CD4-positive, alpha-beta memory T cell (primary cell): ENCODE results near the gene EXOG. TPM values are rescaled to one million over a fixed set of nuclear protein-coding genes. Genes with fewer than 3 reads are reported as not detected.

Experiments
- CTCF ChIA-PET: fragments of 350-600 bp; sonication (Branson Sonifier 250); formaldehyde crosslinking; loops from one replicate; lab custom pipeline; 2021; ENCODE audit warnings: inconsistent platforms; ENCODE audit not compliant: partially characterized antibody; lab: Charles Lee
- POLR2A ChIA-PET: fragments of 350-600 bp; sonication (Branson Sonifier 250); formaldehyde crosslinking; loops from one replicate; lab custom pipeline; 2021; ENCODE audit not compliant: partially characterized antibody; lab: Charles Lee
- DNase-seq, 5 donors: peaks; one replicate each; pipeline versions ENCODE4 v3.0.0 to v3.0.0-alpha.2; 2020 to 2022; ENCODE audit warnings: mixed read lengths in 1 of 5
- H3K27ac ChIP-seq: one replicate; pipeline ENCODE4 v1.7.0; 2013; ENCODE audit warnings: low read depth, low read length
- H3K27me3 ChIP-seq: 2 replicates; pipeline ENCODE4 v1.7.0; 2013; ENCODE audit warnings: mild to moderate bottlenecking, low read length, moderate library complexity; ENCODE audit not compliant: insufficient read depth
- H3K36me3 ChIP-seq: 2 replicates; pipeline ENCODE4 v1.7.0; 2013; ENCODE audit warnings: mild to moderate bottlenecking, low read length, moderate library complexity; ENCODE audit not compliant: insufficient read depth
- H3K4me1 ChIP-seq: 2 replicates; pipeline ENCODE4 v1.7.0; 2013; ENCODE audit warnings: mild to moderate bottlenecking, low read length, moderate library complexity; ENCODE audit not compliant: insufficient read depth
- H3K4me3 ChIP-seq, 2 donors: one replicate each; pipeline ENCODE4 v1.7.0; 2013; ENCODE audit warnings: low read length in 2 of 2, mild to moderate bottlenecking in 1 of 2
- H3K9me3 ChIP-seq, 2 donors: one replicate each; pipeline ENCODE4 v1.7.0; 2013; ENCODE audit warnings: low read length in 2 of 2, control low read depth in 1 of 2; ENCODE audit not compliant: control insufficient read depth in 1 of 2
- H3K27ac Mint-ChIP-seq, 7 donors: one replicate each; pipeline ENCODE4 v1.8.0; 2020 to 2021; ENCODE audit warnings: mixed read lengths in 7 of 7, mild to moderate bottlenecking in 6 of 7, inconsistent platforms in 3 of 7, moderate library complexity in 3 of 7
- H3K27me3 Mint-ChIP-seq, 2 donors: one replicate each; pipeline ENCODE4 v1.8.0; 2020 to 2021; ENCODE audit warnings: mixed read lengths in 2 of 2
- H3K36me3 Mint-ChIP-seq, 2 donors: one replicate each; pipeline ENCODE4 v1.8.0; 2020 to 2021; ENCODE audit warnings: mixed read lengths in 2 of 2, inconsistent platforms in 1 of 2, mild to moderate bottlenecking in 1 of 2
- H3K4me1 Mint-ChIP-seq, 4 donors: one replicate each; pipeline ENCODE4 v1.8.0; 2020 to 2021; ENCODE audit warnings: mixed read lengths in 4 of 4, mild to moderate bottlenecking in 1 of 4
- H3K4me3 Mint-ChIP-seq, 8 donors: one replicate each; pipeline ENCODE4 v1.8.0; 2020 to 2021; ENCODE audit warnings: mixed read lengths in 8 of 8, mild to moderate bottlenecking in 7 of 8, moderate library complexity in 6 of 8, inconsistent platforms in 3 of 8
- H3K9me3 Mint-ChIP-seq, 8 donors: one replicate each; pipeline ENCODE4 v1.8.0; 2020 to 2021; ENCODE audit warnings: mixed read lengths in 8 of 8, mild to moderate bottlenecking in 5 of 8, inconsistent platforms in 3 of 8, moderate library complexity in 1 of 8
- intact Hi-C: fragments of 100-400 bp; cut with micrococcal nuclease; formaldehyde crosslinking; loops from one replicate; pipeline ENCODE4 v1.15.1; 2023
- polyA plus RNA-seq, 2 donors: library from polyadenylated mRNA; unstranded; fragments of 300-500 nt; fragmentation: Illumina TruSeq; gene quantifications; one replicate each; pipeline ENCODE4 v1.2.3, GENCODE V29; 2021
- total RNA-seq, 2 experiments: library from RNA; stranded (reverse); gene quantifications; one replicate each; pipeline ENCODE4 v1.2.3, GENCODE V29; 2021

Gene EXOG
- total and polyA plus RNA-seq, 4 experiments from 2014 or later = 2.6 to 33.3 (median 21.4) TPM

DNA sequence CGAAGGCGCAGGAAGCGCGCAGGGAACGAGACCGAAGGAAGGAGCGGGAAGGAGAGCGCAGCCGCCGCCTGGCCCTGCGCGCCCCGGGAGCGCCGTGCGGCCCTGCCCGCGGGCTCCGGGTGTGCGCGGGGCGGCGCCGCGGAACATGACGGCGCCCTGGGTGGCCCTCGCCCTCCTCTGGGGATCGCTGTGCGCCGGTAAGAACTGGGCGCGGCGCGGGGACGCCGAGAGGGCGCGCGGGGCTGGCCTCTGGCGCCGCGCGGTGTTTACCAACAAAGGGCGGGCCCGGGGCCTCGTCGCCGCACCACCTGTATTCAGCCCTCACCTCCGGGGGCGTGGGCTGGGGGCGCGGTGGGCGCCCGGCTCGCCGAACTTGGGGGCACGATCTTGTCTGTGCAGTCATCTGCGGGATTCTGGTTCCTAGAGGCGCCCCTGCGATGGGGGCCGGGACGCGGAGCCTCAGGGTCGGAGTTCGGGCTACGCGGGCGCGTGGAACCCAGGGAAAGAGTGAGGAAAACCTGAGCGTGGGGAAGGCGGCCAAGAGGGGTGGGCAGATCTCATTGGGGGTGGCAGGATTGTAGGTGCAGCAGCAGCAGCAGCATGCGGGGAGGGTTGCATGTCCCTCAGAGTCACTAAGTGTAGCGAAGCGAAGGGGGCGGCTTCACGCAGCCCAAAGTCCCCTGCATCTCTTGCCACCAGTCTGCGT lies 41.8 kb upstream of the EXOG start:
- Mint-ChIP-seq H3K4me1 (peaks cover 12 to 39% (median 21%) of the 10 kb centered on the region in 4 donors), H3K27ac (peak overlapping the region; percentile 16 to 95 (median 92)), H3K27me3 (no peaks in the 10 kb centered on the region), H3K36me3 (peaks cover 0 to 7% of the 10 kb centered on the region in 2 donors), H3K9me3 (peaks cover 0 to 5% (median 0%) of the 10 kb centered on the region in 8 donors), H3K4me3 (peak overlapping the region; percentile 96 to 100 (median 97))
- H3K4me1 ChIP-seq = peaks cover 17% of the 10 kb centered on the region
- intact Hi-C loops = loop anchor here (10.0 kb wide), 1 partner anchor 320 kb away; the partner anchor contains the start of genes ACAA1 and MYD88
- H3K36me3 ChIP-seq = no peaks in the 10 kb centered on the region
- H3K9me3 ChIP-seq = no peaks in the 10 kb centered on the region
- H3K4me3 ChIP-seq = peak overlapping the region; percentile 72 to 78
- DNase-seq = peak in 4 of 5 donors; percentile 47 to 57 (median 54)
- peak overlapping the region; percentile 31 for H3K27ac ChIP-seq
- no peaks in the 10 kb centered on the region for H3K27me3 ChIP-seq
- ChIA-PET CTCF (interaction anchor here (2.2 to 2.4 kb wide), 4 partner anchors 25 to 108 kb away, joined by 6 to 21 read pairs (median 12); partner anchors contain the start of gene XYLB), POLR2A (interaction anchor here (1.4 to 2.2 kb wide), 5 partner anchors 28 to 289 kb away, joined by 4 to 13 read pairs (median 8); partner anchors contain the start of genes EXOG and OXSR1)

DNA sequence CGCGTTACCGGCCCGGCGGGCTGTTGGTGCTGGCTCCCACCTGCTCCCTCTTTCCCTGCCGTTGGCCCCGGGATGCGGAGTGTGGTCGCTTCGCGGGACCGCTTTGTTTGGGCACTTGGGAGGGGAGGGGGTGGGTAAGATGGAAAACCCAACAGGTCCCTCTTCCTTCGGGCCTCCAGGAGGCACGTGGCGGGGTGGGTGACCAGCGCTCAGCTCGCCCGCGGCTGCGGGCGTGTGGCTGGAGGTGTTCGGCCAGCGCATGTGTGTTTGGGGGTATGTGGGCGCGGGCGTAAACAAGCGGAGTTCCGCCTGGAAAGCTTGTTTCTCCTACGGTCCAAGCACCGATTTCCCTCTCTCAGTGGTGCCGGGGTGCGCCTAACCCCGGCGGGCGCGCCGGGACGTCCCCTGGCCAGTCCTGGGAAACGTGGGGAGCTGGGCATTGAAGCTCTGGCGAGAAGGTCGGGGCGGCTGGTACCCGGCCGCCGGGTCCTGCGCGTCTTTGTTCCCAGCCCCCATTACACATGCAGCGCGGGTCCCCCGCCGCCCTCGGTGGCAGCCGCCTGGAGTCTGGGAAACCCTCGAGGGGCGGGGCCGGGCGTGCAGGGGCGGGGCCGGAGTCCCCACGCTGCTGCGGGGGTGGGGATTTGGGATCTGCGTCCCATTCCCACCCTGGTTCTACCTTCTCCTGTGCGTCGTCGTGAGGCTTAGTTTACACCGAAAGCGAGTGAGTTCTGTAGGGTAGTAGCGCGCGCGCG lies 41.1 kb upstream of the EXOG start:
- H3K36me3 Mint-ChIP-seq = peaks cover 0 to 7% of the 10 kb centered on the region in 2 donors
- peak overlapping the region; percentile 2 for H3K27ac ChIP-seq
- POLR2A ChIA-PET = interaction anchor here (0.8 to 2.8 kb wide), 11 partner anchors 9 to 318 kb away, joined by 3 to 13 read pairs (median 4); partner anchors contain the start of genes ACAA1, EXOG, OXSR1 and XYLB
- H3K27ac Mint-ChIP-seq = peak overlapping the region in 5 of 7 donors; percentile 75 to 95 (median 91)
- peaks cover 17% of the 10 kb centered on the region for H3K4me1 ChIP-seq
- peak overlapping the region; percentile 96 to 100 (median 97) for H3K4me3 Mint-ChIP-seq
- peak in 4 of 5 donors; percentile 24 to 53 (median 37) for DNase-seq
- CTCF ChIA-PET = interaction anchor here (1.0 to 2.4 kb wide), 7 partner anchors 12 to 111 kb away, joined by 3 to 21 read pairs (median 5); partner anchors contain the start of gene XYLB
- intact Hi-C loops = loop anchor here (10.0 kb wide), 1 partner anchor 320 kb away; the partner anchor contains the start of genes ACAA1 and MYD88
- peaks cover 12 to 44% (median 23%) of the 10 kb centered on the region in 4 donors for H3K4me1 Mint-ChIP-seq
- no peaks in the 10 kb centered on the region for H3K27me3 ChIP-seq
- no peaks in the 10 kb centered on the region for H3K36me3 ChIP-seq
- peak overlapping the region; percentile 72 to 78 for H3K4me3 ChIP-seq
- no peaks in the 10 kb centered on the region for H3K27me3 Mint-ChIP-seq
- H3K9me3 Mint-ChIP-seq = peaks cover 0 to 5% (median 0%) of the 10 kb centered on the region in 8 donors
- no peaks in the 10 kb centered on the region for H3K9me3 ChIP-seq

DNA sequence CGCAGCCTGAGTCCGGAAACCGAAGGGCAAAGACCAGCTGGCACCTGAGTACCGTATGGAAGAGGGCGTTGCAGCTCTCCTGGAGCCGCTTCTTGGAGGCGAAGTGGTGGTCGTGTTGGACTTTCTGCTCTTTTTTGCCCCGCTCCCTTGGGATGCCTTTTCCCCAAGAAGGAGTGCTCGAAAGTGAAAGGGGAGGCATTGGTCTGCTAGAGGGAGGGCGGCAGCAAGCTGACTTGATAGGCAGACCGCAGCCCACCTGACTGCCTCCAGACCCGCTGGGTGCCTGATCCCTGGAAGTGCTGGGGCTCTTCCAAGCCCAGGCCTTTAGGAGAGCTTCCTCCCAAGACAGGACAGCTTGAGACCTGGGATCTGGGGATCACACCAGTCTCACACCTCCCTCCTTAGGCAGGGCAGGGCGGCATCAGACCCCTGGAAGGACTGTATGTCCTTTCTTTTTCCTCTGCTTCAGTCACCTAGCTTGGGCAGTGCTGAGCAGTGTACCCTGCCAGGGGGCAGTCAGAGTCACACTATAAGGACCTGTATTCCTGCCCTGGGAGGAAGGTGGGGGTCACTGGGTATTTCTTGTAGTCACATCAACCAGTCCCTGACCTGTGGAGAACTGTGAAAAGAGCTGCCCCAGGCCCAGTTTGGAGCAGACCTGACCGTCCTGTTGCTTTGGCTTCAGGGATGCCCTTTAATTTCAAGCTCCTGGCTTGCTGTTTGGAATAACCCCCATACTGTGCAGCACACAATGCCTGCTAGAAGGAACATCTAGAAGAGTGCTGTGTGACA lies 40.3 kb upstream of the EXOG start:
- ChIA-PET POLR2A (interaction anchor here (0.8 to 2.8 kb wide), 11 partner anchors 10 to 319 kb away, joined by 3 to 13 read pairs (median 4); partner anchors contain the start of genes ACAA1, EXOG, OXSR1 and XYLB), CTCF (interaction anchor here (1.0 to 2.4 kb wide), 7 partner anchors 12 to 112 kb away, joined by 3 to 21 read pairs (median 5); partner anchors contain the start of gene XYLB)
- intact Hi-C loops = loop anchor here (10.0 kb wide), 1 partner anchor 321 kb away; the partner anchor contains the start of genes ACAA1 and MYD88
- Histone ChIP-seq H3K4me3 (peak overlapping the region; percentile 72 to 76), H3K4me1 (peaks cover 17% of the 10 kb centered on the region), H3K36me3 (no peaks in the 10 kb centered on the region), H3K27ac (no peak overlapping the region), H3K27me3 (no peaks in the 10 kb centered on the region), H3K9me3 (no peaks in the 10 kb centered on the region)
- peaks cover 0 to 7% of the 10 kb centered on the region in 2 donors for H3K36me3 Mint-ChIP-seq
- H3K27ac Mint-ChIP-seq = peak overlapping the region in 6 of 7 donors; percentile 1 to 75 (median 61)
- peak in 1 of 5 donors; percentile 45 for DNase-seq
- H3K27me3 Mint-ChIP-seq = no peaks in the 10 kb centered on the region
- peaks cover 0 to 1% (median 0%) of the 10 kb centered on the region in 8 donors for H3K9me3 Mint-ChIP-seq
- peak overlapping the region; percentile 81 to 98 (median 94) for H3K4me3 Mint-ChIP-seq
- H3K4me1 Mint-ChIP-seq = peaks cover 13 to 44% (median 26%) of the 10 kb centered on the region in 4 donors

DNA sequence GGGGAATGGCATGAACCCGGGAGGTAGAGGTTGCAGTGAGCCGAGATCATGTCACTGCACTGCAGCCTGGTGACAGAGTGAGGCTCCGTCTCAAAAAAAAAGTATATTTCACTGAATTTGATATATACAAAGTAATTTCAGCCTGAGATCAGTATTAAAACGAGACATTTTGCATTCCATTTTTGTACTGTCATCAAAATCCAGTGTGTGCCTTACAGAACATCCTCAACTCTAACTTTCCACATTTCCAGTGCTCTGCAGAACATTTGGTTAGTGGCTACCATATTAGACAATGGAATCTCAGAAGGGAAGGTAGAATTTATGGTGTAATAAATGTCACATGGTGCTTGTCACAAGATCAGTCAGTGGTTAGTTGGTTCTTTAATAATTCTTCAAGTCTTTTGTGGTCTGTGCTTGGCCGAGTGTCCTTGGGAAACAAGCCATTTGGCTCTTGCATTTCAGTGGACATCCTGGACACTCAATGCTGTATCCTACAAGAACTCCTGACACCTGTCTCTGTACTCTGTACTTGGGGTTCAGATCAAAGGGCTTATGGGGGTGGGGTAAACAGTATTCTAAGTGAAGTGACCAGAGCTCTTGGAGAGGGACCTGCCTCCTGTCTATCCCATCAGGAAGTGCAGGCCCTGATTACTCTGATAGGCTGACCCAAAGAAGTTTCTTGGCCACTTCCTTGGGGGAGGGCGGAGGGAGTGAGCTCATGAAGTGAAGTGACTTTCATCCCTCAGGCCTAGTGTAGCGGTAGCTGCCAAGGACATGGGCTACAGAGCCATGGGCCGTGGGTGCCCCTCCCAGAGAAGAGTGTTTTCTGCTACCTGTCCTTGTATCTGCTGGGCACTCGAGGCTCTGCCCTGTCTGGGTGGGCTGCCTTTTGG lies 38.8 kb upstream of the EXOG start:
- H3K27me3 ChIP-seq = no peaks in the 10 kb centered on the region
- intact Hi-C loops = loop anchor here (10.0 kb wide), 1 partner anchor 323 kb away; the partner anchor contains the start of genes ACAA1 and MYD88
- H3K27ac ChIP-seq = no peak overlapping the region
- H3K9me3 ChIP-seq = no peaks in the 10 kb centered on the region
- no peak overlapping the region for H3K4me3 ChIP-seq
- H3K36me3 ChIP-seq = no peaks in the 10 kb centered on the region
- H3K27me3 Mint-ChIP-seq = no peaks in the 10 kb centered on the region
- H3K4me1 ChIP-seq = peaks cover 17% of the 10 kb centered on the region
- peaks cover 15 to 44% (median 26%) of the 10 kb centered on the region in 4 donors for H3K4me1 Mint-ChIP-seq
- peak overlapping the region in 1 of 7 donors; percentile 25 for H3K27ac Mint-ChIP-seq
- peak overlapping the region in 3 of 8 donors; percentile 34 to 57 (median 46) for H3K4me3 Mint-ChIP-seq
- peaks cover 0 to 7% of the 10 kb centered on the region in 2 donors for H3K36me3 Mint-ChIP-seq
- H3K9me3 Mint-ChIP-seq = no peaks in the 10 kb centered on the region
- POLR2A ChIA-PET = interaction anchor here (2.8 kb wide), 1 partner anchor 111 kb away, joined by 12 read pairs; the partner anchor contains the start of gene XYLB
- DNase-seq = no peak
- CTCF ChIA-PET = interaction anchor here (0.9 to 1.4 kb wide), 3 partner anchors 30 to 279 kb away, joined by 3 to 8 read pairs (median 3); partner anchors contain the start of gene XYLB

DNA sequence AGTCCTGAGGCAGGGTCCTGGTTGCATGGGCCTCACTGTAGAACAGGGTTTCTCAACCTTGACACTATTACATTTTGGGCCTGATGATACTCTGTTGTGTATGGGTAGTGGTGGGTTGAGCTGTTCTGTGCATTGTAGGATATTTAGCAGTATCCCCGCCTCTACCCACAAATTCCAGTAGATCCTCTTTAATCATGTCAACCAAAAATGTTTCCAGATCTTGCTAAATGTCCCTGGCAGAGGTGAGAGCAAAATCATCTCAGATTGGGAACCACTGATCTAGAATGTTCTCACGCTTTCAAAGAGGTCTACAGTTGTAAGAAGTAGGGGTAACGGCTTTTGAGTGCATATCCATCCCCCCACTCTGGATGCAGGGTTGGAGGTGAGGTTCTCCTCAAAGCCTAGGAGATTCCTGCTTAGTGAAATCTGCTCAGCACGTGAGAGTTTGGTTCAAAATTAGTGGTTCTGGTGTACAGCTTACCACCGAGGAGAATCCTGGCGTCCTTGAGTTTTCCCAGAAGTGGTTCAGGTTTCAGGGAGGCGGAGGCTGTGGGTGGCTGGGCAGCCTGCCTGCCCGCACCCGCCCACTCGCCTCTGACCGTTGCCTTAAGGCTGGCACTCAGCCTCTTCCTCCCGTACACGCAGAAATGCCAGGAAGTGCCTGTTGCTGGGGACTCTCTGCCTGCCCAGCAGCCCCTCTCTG lies 37.2 kb upstream of the EXOG start:
- Mint-ChIP-seq H3K4me1 (peaks cover 13 to 38% (median 20%) of the 10 kb centered on the region in 4 donors), H3K27ac (no peak overlapping the region), H3K4me3 (no peak overlapping the region), H3K27me3 (no peaks in the 10 kb centered on the region), H3K9me3 (no peaks in the 10 kb centered on the region), H3K36me3 (peaks cover 0 to 5% of the 10 kb centered on the region in 2 donors)
- H3K36me3 ChIP-seq = no peaks in the 10 kb centered on the region
- H3K27me3 ChIP-seq = no peaks in the 10 kb centered on the region
- H3K27ac ChIP-seq = no peak overlapping the region
- ChIA-PET CTCF (no interaction called here), POLR2A (no interaction called here)
- no peaks in the 10 kb centered on the region for H3K9me3 ChIP-seq
- intact Hi-C loops = loop anchor here (10.0 kb wide), 1 partner anchor 324 kb away; the partner anchor contains the start of genes ACAA1 and MYD88
- no peak for DNase-seq
- no peak overlapping the region for H3K4me3 ChIP-seq
- peaks cover 11% of the 10 kb centered on the region for H3K4me1 ChIP-seq
